Activated naive CD4-positive, alpha-beta T cell treated with Interleukin-2 at 50 U/mL for 16 hours (primary cell): ENCODE results near the gene PDPN.

Experiments
- DNase-seq: peaks from one replicate; pipeline ENCODE4 v3.0.0-alpha.2; 2020

Gene PDPN

GRCh38 chr1:13581446-13581845, 2.2 kb upstream of the PDPN start:
- DNase-seq, result no peak

GRCh38 chr1:13582713-13583443, 754 bp upstream of the PDPN start:
- DNase-seq, result no peak

- DNase-seq, result no peak
Observed at GRCh38 chr1:13583966-13584791, 547 bp downstream of the PDPN start.

GRCh38 chr1:13584876-13585611, 1.4 kb downstream of the PDPN start:
- no peak for DNase-seq

- DNase-seq, result no peak
Observed at GRCh38 chr1:13585612-13585991, 2.0 kb downstream of the PDPN start.

- DNase-seq, result no peak
Observed at GRCh38 chr1:13586001-13586400, 2.4 kb downstream of the PDPN start.

- DNase-seq, result no peak
Observed at GRCh38 chr1:13587256-13588030, 3.8 kb downstream of the PDPN start.

GRCh38 chr1:13588946-13589796, 5.5 kb downstream of the PDPN start:
- no peak for DNase-seq

GRCh38 chr1:13590486-13590885, 6.9 kb downstream of the PDPN start:
- DNase-seq, result no peak

GRCh38 chr1:13593511-13594131, 10.0 kb downstream of the PDPN start:
- DNase-seq, result no peak

GRCh38 chr1:13595411-13595810, 11.8 kb downstream of the PDPN start:
- no peak for DNase-seq

- no peak for DNase-seq
Observed at GRCh38 chr1:13597166-13597565, 13.5 kb downstream of the PDPN start.

- no peak for DNase-seq
Observed at GRCh38 chr1:13600762-13601453, 17.3 kb downstream of the PDPN start.

GRCh38 chr1:13604176-13604575, 20.5 kb downstream of the PDPN start:
- no peak for DNase-seq

GRCh38 chr1:13604721-13605120, 21.1 kb downstream of the PDPN start:
- no peak for DNase-seq

GRCh38 chr1:13605159-13605558, 21.5 kb downstream of the PDPN start:
- DNase-seq, result no peak

GRCh38 chr1:13607002-13607401, 23.4 kb downstream of the PDPN start:
- DNase-seq, result no peak

GRCh38 chr1:13616234-13616633, 32.6 kb downstream of the PDPN start:
- DNase-seq, result no peak

- DNase-seq, result no peak
Observed at GRCh38 chr1:13617108-13617507, 33.5 kb downstream of the PDPN start.

- DNase-seq, result no peak
Observed at GRCh38 chr1:13617773-13618172, 34.1 kb downstream of the PDPN start.

GRCh38 chr1:13618483-13618882, 34.9 kb downstream of the PDPN start:
- no peak for DNase-seq
